ENCODE data around the gene LRFN4. TPM values are rescaled to one million over a fixed set of nuclear protein-coding genes. Genes with fewer than 3 reads are reported as not detected.

The LRFN4 gene
- total and polyA plus RNA-seq, 10 donors = 3.3 to 12.0 (median 8.0) TPM

GRCh38 chr11:66814678-66815077, 42.2 kb upstream of the LRFN4 start:
- intact Hi-C loops (cut with DNase I; ENCODE audit: low total_unique reads) = no loop called here
- no peaks in the 10 kb centered on the region for H3K9me3 ChIP-seq
- H3K27ac ChIP-seq = no peak overlapping the region
- no peaks in the 10 kb centered on the region for H3K27me3 ChIP-seq (replicated peaks in 1 of 7)
- no peaks in the 10 kb centered on the region for H3K36me3 ChIP-seq
- H3K4me1 ChIP-seq = no peaks in the 10 kb centered on the region
- no peak for DNase-seq
- no peak overlapping the region for H3K4me3 ChIP-seq
- no peak for TF ChIP-seq POLR2A (IDR thresholded peaks at IDR 0.05)
- no peak for TF ChIP-seq POLR2AphosphoS5 (IDR thresholded peaks at IDR 0.05)
- no peak for TF ChIP-seq CTCF (IDR thresholded peaks at IDR 0.05 in 8 of 11, conservative IDR thresholded peaks at IDR 0.05 in 3 of 11)
- 90 to 95% (median 93%) methylated on average over 5 of the region's 5 CpGs for WGBS, 5 donors

- H3K27ac ChIP-seq = no peak overlapping the region
- TF ChIP-seq CTCF (IDR thresholded peaks at IDR 0.05 in 8 of 11, conservative IDR thresholded peaks at IDR 0.05 in 3 of 11) = no peak
- no peak for TF ChIP-seq POLR2AphosphoS5 (IDR thresholded peaks at IDR 0.05)
- TF ChIP-seq POLR2A (IDR thresholded peaks at IDR 0.05) = no peak
- no peak overlapping the region for H3K4me3 ChIP-seq
- no peaks in the 10 kb centered on the region for H3K36me3 ChIP-seq
- DNase-seq = no peak
- intact Hi-C loops (cut with DNase I; ENCODE audit: low total_unique reads) = no loop called here
- no peaks in the 10 kb centered on the region for H3K9me3 ChIP-seq
- H3K4me1 ChIP-seq = no peaks in the 10 kb centered on the region
- H3K27me3 ChIP-seq (replicated peaks in 1 of 7) = no peaks in the 10 kb centered on the region
- 40 to 97% (median 78%) methylated on average over 1 of the region's 1 CpG for WGBS, 5 donors
Measured at GRCh38 chr11:66815646-66816045, 41.2 kb upstream of the LRFN4 start.

- H3K27me3 ChIP-seq (replicated peaks in 1 of 7) = no peaks in the 10 kb centered on the region
- H3K36me3 ChIP-seq = no peaks in the 10 kb centered on the region
- 78 to 86% (median 83%) methylated on average over 3 of the region's 3 CpGs for WGBS, 5 donors
- no peaks in the 10 kb centered on the region for H3K4me1 ChIP-seq
- H3K4me3 ChIP-seq = no peak overlapping the region
- no peak overlapping the region for H3K27ac ChIP-seq
- no peak for TF ChIP-seq POLR2AphosphoS5 (IDR thresholded peaks at IDR 0.05)
- TF ChIP-seq POLR2A (IDR thresholded peaks at IDR 0.05) = no peak
- TF ChIP-seq CTCF (IDR thresholded peaks at IDR 0.05 in 8 of 11, conservative IDR thresholded peaks at IDR 0.05 in 3 of 11) = no peak
- no peak for DNase-seq
- intact Hi-C loops (cut with DNase I; ENCODE audit: low total_unique reads) = no loop called here
- H3K9me3 ChIP-seq = no peaks in the 10 kb centered on the region
Measured at GRCh38 chr11:66818231-66818955, 38.5 kb upstream of the LRFN4 start.

GRCh38 chr11:66820381-66820780, 36.5 kb upstream of the LRFN4 start:
- 88 to 94% (median 90%) methylated on average over 3 of the region's 3 CpGs for WGBS, 5 donors
- Histone ChIP-seq H3K36me3 (no peaks in the 10 kb centered on the region), H3K27ac (no peak overlapping the region), H3K27me3 (replicated peaks in 1 of 7) (no peaks in the 10 kb centered on the region), H3K4me1 (no peaks in the 10 kb centered on the region), H3K4me3 (no peak overlapping the region), H3K9me3 (no peaks in the 10 kb centered on the region)
- intact Hi-C loops (cut with DNase I; ENCODE audit: low total_unique reads) = no loop called here
- no peak for TF ChIP-seq POLR2A (IDR thresholded peaks at IDR 0.05)
- no peak for TF ChIP-seq POLR2AphosphoS5 (IDR thresholded peaks at IDR 0.05)
- DNase-seq = no peak

Measured in spleen (tissue), 11 donors.